Tibial nerve (tissue), 4 donors: ENCODE results near the gene RAB36. TPM values are rescaled to one million over a fixed set of nuclear protein-coding genes. Genes with fewer than 3 reads are reported as not detected.

ENCODE experiments used
- DNase-seq, 2 donors: peaks; one replicate each; pipeline ENCODE4 v3.0.0-alpha.2; 2019; ENCODE audit warnings: low spot score in 2 of 2
- H3K27ac ChIP-seq, 4 donors: fragments of 200-600 bp; sonication (generic) in 3 of 4; one replicate each; pipeline ENCODE4 v1.5.1; 2017 to 2019; ENCODE audit warnings: mild to moderate bottlenecking in 1 of 4
- H3K27me3 ChIP-seq, 2 donors: fragments of 200-600 bp; sonication (generic) in 1 of 2; one replicate each; pipeline versions ENCODE4 v1.5.1 to v1.6.0; 2017 to 2019
- H3K36me3 ChIP-seq, 3 donors: fragments of 200-600 bp; sonication (generic); one replicate each; pipeline ENCODE4 v1.5.1; 2018 to 2019
- H3K4me1 ChIP-seq, 4 donors: fragments of 200-600 bp; sonication (generic) in 3 of 4; one replicate each; pipeline ENCODE4 v1.5.1; 2017 to 2019
- H3K4me3 ChIP-seq, 4 donors: fragments of 200-600 bp; sonication (generic) in 3 of 4; one replicate each; pipeline ENCODE4 v1.5.1; 2017 to 2019; ENCODE audit warnings: mild to moderate bottlenecking in 1 of 4, moderate library complexity in 1 of 4
- H3K9me3 ChIP-seq, 4 donors: fragments of 200-600 bp; sonication (generic) in 3 of 4; one replicate each; pipeline ENCODE4 v1.5.1; 2017 to 2019
- EP300 ChIP-seq, 2 donors: sonication (generic); formaldehyde crosslinking; IDR thresholded peaks; one replicate each; pipeline ENCODE4 v1.6.1; 2017; ENCODE audit warnings: antibody characterized with exemption in 2 of 2, mild to moderate bottlenecking in 1 of 2
- POLR2A ChIP-seq, 2 donors: fragments of 450-650 bp; IDR thresholded peaks; one replicate each; pipeline ENCODE4 v1.6.1; 2017; ENCODE audit warnings: antibody characterized with exemption in 2 of 2, mild to moderate bottlenecking in 2 of 2, moderate library complexity in 2 of 2
- WGBS, 2 donors: methylation state at CpG; one replicate each; pipeline ENCODE4 v1.1.5; 2018; 5-methylcytosine and 5-hydroxymethylcytosine counted together
- total RNA-seq, 4 donors: library from RNA; depleted of rRNA; stranded (reverse); fragments of >200 nt; gene quantifications; one replicate each; pipeline ENCODE4 v1.1.0, GENCODE V29; 2016
- TF ChIP-seq, protein P1 (sequence below), 5 experiments: fragments of 200-600 bp in 3 of 5; fragments of 450-650 bp in 2 of 5; sonication (generic) in 3 of 5; IDR thresholded peaks; one replicate each; pipeline ENCODE4 v1.5.1; 2016 to 2019; ENCODE audit warnings: antibody characterized with exemption in 5 of 5, mild to moderate bottlenecking in 3 of 5, moderate library complexity in 2 of 5

The RAB36 gene
- total RNA-seq, 4 donors from 2014 or later: 4.9 to 7.5 (median 6.1) TPM

DNA sequence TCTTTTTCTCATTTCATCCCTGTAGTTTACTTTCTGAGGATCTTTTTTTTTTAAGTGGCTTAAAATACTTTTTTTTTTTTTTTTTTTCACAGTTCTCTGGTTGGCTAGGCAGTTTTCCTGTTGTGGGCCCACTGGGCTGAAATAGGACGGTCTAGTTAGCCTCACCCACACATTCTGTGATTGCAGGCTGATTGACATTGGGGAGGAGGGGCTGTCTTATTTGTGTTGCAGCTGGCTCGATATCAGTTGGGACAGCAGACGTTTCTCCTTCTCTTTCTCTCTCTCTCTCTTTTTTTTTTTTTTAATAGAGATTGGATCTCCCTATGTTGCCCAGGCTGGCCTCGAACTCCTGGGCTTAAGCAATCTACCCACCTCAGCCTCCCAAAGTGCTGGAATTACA lies 41.9 kb downstream of the RAB36 start:
- Histone ChIP-seq H3K27ac (peak overlapping the region in 2 of 4 donors; percentile 48 to 58), H3K36me3 (peaks cover 0 to 15% (median 0%) of the 10 kb centered on the region in 3 donors), H3K4me1 (peaks cover 0 to 65% (median 25%) of the 10 kb centered on the region in 4 donors), H3K4me3 (no peak overlapping the region), H3K27me3 (no peaks in the 10 kb centered on the region), H3K9me3 (no peaks in the 10 kb centered on the region)
- 52 to 55% methylated on average over 4 of the region's 4 CpGs for WGBS, 2 donors
- DNase-seq: no peak
- TF ChIP-seq EP300 (IDR thresholded peaks at IDR 0.05): no peak
- TF ChIP-seq, protein P1, sequence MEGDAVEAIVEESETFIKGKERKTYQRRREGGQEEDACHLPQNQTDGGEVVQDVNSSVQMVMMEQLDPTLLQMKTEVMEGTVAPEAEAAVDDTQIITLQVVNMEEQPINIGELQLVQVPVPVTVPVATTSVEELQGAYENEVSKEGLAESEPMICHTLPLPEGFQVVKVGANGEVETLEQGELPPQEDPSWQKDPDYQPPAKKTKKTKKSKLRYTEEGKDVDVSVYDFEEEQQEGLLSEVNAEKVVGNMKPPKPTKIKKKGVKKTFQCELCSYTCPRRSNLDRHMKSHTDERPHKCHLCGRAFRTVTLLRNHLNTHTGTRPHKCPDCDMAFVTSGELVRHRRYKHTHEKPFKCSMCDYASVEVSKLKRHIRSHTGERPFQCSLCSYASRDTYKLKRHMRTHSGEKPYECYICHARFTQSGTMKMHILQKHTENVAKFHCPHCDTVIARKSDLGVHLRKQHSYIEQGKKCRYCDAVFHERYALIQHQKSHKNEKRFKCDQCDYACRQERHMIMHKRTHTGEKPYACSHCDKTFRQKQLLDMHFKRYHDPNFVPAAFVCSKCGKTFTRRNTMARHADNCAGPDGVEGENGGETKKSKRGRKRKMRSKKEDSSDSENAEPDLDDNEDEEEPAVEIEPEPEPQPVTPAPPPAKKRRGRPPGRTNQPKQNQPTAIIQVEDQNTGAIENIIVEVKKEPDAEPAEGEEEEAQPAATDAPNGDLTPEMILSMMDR (IDR thresholded peaks at IDR 0.05): no peak
- no peak for TF ChIP-seq POLR2A (IDR thresholded peaks at IDR 0.05)

- H3K4me1 ChIP-seq: peaks cover 0 to 63% (median 18%) of the 10 kb centered on the region in 4 donors
- H3K9me3 ChIP-seq: no peaks in the 10 kb centered on the region
- TF ChIP-seq POLR2A (IDR thresholded peaks at IDR 0.05) (no peak), EP300 (IDR thresholded peaks at IDR 0.05) (peak in 1 of 2 donors; percentile 10)
- TF ChIP-seq, protein P1 (IDR thresholded peaks at IDR 0.05): no peak
- no peaks in the 10 kb centered on the region for H3K27me3 ChIP-seq
- no peak for DNase-seq
- peaks cover 0 to 21% (median 0%) of the 10 kb centered on the region in 3 donors for H3K36me3 ChIP-seq
- 41 to 51% methylated on average over 7 of the region's 7 CpGs for WGBS, 2 donors
- H3K4me3 ChIP-seq: no peak overlapping the region
- H3K27ac ChIP-seq: peak overlapping the region in 2 of 4 donors; percentile 48 to 58
Observed at GRCh38 chr22:23187871-23188700, 42.8 kb downstream of the RAB36 start.

DNA sequence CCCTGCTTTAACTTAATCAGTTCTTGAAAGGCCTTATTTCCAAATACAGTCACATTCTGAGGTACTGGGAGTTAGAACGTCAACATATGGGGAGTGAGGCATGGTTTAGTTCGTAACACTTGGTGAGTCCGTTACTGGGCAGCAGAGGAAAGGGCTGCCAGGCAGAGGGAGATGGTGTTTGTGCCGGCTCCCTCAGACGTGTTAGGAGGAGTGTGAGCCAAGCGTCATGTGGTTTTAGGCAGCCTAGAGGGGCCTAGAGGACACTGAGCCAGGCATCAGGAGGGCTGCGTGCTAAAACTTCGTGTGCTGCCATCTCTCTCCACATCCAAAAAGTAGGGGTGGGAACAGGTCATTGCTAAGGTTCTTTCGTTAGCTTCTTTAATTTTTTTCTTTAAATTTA lies 45.2 kb downstream of the RAB36 start:
- 85 to 90% methylated on average over 9 of the region's 9 CpGs for WGBS, 2 donors

DNA sequence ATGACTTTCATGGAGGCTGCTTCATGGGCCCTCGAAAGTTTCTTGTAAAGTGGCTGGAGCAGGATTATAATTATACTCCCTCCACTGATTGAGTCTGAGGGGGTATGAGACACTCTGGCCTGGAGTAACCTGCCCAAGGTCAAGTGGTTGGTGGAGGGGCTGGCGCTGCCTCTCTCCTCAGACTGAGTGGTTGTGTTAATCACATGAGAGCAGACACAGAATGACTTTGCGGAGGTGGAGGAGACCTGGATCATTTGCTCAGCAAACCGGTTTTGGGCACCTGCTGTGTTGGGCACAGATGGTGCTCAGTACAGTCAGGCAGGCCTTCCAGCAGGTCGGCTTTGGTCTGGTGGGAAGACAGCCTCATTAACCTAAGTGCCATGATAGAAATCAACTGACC lies 46.9 kb downstream of the RAB36 start:
- no peak for DNase-seq
- no peaks in the 10 kb centered on the region for H3K27me3 ChIP-seq
- 78 to 81% methylated on average over 5 of the region's 5 CpGs for WGBS, 2 donors
- H3K4me1 ChIP-seq: peaks cover 0 to 39% (median 11%) of the 10 kb centered on the region in 4 donors
- no peaks in the 10 kb centered on the region for H3K9me3 ChIP-seq
- TF ChIP-seq EP300 (IDR thresholded peaks at IDR 0.05): no peak
- no peak for TF ChIP-seq POLR2A (IDR thresholded peaks at IDR 0.05)
- TF ChIP-seq, protein P1 (IDR thresholded peaks at IDR 0.05): no peak
- H3K27ac ChIP-seq: no peak overlapping the region
- H3K4me3 ChIP-seq: no peak overlapping the region
- H3K36me3 ChIP-seq: peaks cover 0 to 13% (median 0%) of the 10 kb centered on the region in 3 donors

More for the DNA sequence above, 45.2 kb downstream of the RAB36 start:
- Histone ChIP-seq H3K27ac (no peak overlapping the region), H3K4me3 (no peak overlapping the region), H3K27me3 (no peaks in the 10 kb centered on the region), H3K4me1 (peaks cover 0 to 54% (median 11%) of the 10 kb centered on the region in 4 donors), H3K9me3 (no peaks in the 10 kb centered on the region), H3K36me3 (peaks cover 0 to 16% (median 0%) of the 10 kb centered on the region in 3 donors)
- TF ChIP-seq POLR2A (IDR thresholded peaks at IDR 0.05) (no peak), EP300 (IDR thresholded peaks at IDR 0.05) (no peak)
- TF ChIP-seq, protein P1 (IDR thresholded peaks at IDR 0.05): no peak
- DNase-seq: no peak

DNA sequence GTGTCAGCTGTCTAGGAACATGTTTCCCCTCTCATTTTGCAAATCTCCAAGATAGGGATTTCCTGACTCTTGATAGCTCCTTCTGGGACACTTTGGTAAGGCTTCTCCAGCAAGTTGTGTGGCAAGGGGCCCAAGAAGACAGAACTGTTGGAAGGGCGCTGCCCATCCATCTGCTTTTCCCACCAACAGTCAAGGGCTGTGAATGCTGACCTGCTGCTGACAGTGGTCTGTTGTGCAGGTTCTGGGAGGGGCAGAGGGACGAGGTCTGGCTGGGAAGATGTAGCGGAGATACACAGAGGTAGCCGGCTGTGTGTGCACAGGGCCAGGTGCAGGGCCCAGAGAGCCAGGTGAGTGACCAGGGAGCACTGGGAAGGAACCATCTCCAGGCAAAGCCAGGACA lies 47.3 kb downstream of the RAB36 start:
- H3K4me3 ChIP-seq: no peak overlapping the region
- TF ChIP-seq POLR2A (IDR thresholded peaks at IDR 0.05) (no peak), EP300 (IDR thresholded peaks at IDR 0.05) (no peak)
- TF ChIP-seq, protein P1 (IDR thresholded peaks at IDR 0.05): no peak
- H3K27me3 ChIP-seq: no peaks in the 10 kb centered on the region
- no peak overlapping the region for H3K27ac ChIP-seq
- H3K4me1 ChIP-seq: peaks cover 0 to 35% (median 9%) of the 10 kb centered on the region in 4 donors
- peaks cover 0 to 13% (median 0%) of the 10 kb centered on the region in 3 donors for H3K36me3 ChIP-seq
- no peaks in the 10 kb centered on the region for H3K9me3 ChIP-seq
- no peak for DNase-seq
- 83 to 93% methylated on average over 4 of the region's 4 CpGs for WGBS, 2 donors
